ENCODE measurements around the gene PRKN. TPM values are rescaled to one million over a fixed set of nuclear protein-coding genes. Genes with fewer than 3 reads are reported as not detected.
A peak's percentile ranks its signal among the peaks of the same experiment; 100 is the strongest.

The PRKN gene
- total RNA-seq, 1 donor from 2014 or later = 5.9 TPM

DNA sequence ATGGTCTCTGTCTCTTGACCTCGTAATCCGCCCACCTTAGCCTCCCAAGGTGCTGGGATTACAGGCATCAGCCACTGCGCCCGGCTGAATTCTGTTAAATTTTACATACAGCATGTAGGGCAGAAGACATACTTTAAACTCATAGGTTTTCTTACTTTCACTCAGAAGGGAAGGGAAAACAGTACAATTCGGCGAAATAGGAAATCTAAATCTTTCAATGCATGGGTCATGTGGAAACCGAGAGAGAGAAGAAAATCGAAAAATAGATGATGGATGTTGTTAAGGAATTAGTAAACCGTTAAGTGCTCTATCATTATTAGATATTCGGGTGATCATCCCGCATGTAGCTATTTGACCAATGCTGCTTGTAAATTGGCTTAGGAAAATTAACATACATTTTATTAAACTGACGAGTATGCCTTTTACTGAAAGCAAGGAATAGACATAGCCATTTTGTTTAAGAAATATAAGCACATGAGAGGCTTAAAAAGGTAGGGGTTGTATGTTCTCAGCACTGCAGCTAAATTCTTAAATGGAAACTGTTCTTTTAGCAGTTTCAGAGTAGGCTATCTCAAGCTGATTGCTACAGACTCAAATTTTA is 1289.0 kb downstream of the PRKN start:
- DNase-seq = no peak

DNA sequence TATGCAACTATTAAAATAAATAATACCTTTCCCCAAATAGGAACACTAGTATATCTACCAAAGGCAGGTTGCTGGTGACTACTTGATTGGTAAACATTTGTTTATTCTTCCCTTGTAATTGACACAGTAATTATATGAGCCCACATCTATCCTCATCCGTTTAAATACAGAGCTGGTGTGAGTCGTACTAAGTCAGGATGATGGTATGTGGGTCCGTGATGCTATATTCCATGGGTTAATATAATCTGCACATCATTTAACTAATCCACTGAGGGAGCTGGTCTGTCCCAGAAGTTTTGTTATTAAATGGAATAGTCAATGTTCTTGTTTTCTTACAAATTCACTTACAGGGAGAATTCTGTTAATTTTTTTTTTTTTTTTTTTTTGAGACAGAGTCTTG is 1289.7 kb downstream of the PRKN start:
- DNase-seq = no peak

DNA sequence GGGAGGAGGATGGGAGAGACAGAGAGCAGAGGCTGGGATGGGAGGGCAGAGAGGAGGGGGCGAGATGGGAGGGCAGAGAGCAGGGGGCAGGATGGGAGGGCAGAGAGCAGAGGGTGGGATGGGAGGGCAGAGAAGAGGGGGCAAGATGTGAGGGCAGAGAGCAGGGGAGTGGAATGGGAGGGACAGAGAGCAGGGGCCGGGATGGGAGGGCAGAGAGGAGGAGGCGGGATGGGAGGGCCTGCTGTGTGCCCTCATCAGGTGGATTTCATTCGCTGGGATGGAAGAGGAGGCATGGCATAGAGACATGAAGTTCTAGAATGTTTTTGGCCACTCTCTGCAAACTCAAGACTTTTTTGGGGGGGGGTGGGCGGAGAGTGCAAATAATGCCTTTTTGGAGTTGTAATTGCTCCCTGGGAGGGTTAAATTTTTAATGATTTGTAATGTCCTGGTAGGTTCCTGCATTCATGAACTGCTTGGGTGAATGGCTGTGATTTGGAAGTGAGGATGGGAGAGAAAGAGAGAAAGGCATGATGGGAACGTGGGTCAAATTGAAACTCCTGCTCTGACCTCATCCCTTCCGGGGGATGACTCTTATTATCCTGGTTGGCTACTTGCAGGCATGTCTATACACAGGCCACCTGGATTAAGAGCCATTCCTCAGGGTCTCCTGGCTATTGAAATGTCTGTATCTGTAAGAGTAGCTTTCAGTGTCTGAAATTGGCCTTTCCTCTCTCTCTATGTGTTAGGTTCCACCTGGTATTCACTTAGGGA is 1291.3 kb downstream of the PRKN start:
- no peak for DNase-seq

DNA sequence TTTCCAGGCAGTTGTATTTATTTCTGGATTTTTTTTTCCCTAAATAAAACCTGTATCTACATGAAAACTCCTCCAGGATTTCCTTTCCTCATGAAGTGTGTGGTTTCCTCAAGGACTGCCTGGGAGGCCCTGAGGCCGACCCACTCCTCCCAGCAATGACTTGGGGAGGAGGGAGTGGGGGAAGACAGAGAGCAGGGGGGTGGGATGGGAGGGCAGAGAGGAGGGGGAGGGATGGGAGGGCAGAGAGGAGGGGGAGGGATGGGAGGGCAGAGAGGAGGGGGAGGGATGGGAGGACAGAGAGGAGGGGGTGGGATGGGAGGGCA is 1291.9 kb downstream of the PRKN start:
- DNase-seq = no peak

DNA sequence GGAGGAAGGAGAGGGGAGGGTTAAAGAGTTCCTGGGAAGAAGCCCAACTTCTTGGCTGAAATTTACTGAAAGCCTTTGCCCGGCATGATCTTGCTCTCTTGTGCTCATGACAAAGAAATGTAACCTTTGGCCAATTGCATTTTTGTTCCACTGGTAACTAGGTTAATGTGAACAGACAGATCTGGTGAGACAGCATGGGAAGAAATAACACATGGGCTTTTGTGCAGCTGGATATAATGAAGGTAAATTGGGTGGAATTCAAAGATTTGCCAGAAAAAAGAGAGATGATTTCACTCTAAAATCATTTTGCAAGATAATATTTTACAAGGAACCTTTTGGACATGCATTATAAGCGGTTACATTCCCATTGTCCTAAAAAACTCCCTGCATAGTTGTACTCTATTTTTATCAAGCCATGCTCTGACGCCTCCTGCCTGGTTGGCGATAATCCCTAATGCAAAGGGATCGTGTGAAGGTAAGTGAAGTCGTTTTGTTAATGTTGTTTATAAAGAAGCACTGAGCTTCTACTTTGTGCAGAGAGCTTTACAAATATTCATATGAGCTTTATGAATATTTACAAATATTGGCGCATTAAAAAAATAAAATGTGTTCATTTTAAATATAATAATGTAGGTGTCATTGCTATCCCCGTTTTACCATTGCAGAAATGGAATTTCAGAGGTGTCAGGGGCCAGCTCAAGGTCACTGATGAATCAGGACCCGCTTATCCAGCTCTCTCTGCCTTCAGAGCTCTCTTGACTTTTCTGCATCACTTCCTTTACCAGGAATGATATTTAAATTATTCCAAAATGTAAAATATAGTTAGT is 1292.4 kb downstream of the PRKN start:
- no peak for DNase-seq

DNA sequence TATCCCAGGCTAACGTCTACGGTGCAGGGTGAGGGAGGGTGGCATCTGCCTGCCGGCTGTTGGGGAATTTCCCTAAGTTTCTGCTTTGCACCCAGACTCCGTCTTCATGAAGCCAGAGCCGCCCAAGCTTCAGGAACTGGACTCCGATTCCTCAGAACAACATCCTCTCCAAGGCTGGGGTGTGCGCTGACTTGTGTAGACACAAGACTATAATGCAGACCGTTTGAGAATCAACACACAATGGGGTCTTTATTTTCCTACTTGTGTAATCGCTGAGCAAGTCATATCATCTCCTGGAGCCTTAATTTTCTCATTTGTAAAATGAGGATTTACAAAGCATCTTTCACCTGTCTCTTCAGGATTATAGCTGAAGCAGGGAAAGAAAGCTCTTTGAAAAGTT is 1293.2 kb downstream of the PRKN start:
- DNase-seq = peak; percentile 13

DNA sequence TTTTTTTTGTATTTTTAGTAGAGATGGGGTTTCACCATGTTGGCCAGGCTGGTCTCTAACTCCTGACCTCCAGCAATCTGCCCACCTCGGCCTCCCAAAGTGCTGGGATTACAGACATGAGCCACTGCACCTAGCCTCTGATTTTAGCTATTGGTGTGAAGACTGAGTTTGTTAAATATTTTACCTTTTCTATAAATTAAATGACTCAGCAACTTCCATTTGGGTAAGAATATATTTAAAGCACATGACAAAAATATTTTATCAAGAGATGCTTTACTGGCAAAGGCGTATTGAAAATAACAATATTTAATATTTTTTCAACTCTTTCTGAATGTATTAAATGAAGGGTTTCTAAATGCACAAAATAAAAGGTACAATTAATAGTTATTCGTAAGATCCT is 1295.0 kb downstream of the PRKN start:
- DNase-seq = no peak

DNA sequence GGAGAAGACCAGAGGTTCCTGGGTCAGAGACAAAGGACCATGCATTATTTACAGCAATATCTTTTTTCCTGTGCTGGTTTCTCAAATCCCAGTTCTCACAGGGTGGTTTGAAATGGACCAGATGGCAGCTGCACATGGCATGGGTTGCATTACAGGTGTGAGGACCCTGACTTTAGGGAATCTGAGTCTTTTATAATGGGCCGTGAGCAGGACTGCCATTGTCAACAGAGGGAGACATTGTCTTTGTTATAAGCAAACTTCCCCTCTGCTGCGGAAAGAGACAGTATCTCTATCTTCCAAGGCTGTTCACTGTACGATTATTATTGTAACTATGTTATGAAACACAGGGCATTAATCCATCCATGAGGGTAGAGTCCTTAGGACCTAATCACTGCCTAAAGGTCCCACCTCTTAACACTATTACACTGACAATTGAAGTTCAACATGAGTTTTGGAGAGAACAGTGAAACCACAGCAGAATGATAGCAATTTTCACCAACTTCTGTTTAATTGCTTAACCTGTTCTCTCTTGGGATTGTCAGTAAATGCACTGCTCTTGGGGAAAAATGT is 1297.6 kb downstream of the PRKN start:
- no peak for DNase-seq

DNA sequence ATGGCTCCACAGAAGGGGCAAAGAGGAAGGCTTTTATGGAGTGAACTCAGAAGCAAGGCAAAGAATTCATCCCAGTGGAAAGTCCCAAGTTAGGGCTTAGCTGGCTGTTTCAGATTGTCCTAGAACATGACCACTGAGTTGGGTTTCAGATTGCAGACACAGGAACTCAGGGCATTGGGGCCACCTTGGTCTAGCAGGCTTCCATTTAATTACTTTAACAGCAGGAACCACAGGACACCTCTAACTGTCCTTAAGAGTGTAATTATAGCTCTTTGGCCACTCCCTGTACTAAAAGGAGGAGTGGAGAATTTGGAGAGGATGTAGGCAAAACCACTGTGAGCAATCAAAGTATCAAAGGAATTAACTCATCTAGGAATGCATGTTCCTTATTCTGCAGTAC is 1303.1 kb downstream of the PRKN start:
- no peak for DNase-seq

DNA sequence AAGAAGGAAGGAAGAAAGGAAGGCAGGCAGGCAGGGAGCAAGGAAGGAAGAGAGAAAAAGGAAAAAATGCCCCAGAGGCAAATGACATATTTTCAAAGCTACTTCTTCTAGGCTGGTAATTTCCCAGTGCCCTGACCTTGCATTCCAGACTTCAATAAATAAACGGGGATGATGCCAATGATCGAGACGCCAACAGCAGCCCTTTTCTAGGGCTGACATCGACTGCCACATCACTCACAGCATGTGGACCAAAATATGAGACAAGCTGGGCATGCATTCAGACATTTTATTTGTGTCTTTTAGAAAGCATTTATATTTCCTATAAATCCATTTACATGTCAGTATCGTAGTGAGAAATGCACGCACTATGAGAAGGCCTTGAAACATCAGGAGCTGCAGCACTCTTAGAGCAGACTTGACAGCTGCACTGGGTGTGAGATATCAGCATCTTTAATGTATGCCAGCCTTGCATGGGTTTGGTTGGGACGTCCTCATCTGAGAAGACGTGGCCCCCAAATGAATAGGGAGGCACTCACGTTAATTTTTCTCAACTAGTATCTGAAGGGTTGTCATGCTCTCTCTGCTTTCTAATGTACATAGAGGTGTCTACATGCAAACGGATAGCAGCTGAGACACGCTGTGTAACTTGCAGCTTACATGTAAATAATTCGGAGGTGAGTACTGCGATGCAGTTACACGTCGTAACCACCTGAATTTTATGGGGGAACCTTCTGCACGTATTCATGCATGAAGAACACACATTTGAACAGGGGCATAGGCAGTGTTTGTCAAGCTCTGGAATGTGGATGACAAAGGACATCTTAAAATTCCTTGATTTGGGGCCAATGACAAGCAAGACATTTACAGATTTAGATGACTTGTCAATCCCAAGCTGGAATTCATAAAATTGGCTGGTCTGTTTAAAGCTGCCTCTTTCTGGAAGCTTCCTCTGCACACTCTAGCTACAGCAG is 1304.6 kb downstream of the PRKN start:
- DNase-seq = no peak

DNA sequence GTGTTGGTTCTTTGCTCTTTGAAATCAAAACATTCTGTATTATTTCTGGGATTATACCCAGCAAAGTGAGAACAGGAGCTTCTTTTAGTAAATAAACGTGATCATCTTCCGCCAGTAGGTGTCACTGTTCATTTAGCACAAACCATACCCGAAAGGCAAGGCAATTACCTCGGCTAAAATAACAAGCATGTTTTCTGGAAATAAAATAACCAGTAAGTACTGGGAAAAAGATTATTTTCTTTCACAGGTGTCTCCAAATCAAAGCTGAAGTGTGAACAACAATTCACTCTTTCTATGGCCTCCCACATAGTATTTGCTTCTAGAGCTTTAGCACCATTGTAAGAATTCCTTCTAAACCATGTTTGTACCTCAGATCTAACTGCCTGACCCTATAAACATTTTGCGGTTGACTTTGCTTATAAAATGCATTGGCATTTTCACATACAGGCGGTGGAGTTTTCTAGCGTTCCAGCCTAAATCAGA is 1309.1 kb downstream of the PRKN start:
- DNase-seq = peak; percentile 13

DNA sequence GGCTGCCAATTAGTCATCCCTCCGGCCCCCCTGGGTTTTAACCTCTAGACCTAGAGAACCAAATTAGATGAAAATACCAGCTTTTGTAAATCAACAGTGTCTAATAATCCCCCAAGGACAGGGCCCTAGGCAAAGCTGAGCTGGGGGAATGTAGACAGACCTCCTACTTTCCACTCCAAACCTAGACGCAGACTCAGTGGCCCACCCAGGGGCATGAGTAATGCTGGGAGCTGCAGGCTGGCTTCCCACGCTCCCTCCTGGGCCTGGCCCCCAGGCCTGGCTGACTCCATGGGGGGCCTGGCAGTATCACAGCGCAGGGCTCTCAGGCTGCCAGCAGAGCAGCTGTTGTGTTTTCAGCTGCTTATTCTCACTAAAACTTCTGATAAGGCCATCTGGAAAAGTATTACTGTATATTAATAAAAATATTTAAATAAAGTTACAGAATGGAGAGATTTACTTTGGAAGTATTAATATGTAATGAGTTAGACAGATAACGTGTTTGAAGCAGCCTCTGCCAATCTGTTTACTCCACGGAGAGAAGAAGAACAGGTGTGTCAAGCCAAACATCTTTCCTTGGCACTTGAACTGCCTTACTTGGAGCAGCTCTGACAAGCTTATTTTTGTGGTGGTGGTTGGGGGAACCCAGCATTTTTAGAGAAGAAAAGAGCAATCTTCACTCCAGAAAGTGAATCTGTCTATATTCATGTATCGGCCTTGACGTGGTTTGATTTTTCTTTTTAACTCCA is 1309.7 kb downstream of the PRKN start:
- no peak for DNase-seq

DNA sequence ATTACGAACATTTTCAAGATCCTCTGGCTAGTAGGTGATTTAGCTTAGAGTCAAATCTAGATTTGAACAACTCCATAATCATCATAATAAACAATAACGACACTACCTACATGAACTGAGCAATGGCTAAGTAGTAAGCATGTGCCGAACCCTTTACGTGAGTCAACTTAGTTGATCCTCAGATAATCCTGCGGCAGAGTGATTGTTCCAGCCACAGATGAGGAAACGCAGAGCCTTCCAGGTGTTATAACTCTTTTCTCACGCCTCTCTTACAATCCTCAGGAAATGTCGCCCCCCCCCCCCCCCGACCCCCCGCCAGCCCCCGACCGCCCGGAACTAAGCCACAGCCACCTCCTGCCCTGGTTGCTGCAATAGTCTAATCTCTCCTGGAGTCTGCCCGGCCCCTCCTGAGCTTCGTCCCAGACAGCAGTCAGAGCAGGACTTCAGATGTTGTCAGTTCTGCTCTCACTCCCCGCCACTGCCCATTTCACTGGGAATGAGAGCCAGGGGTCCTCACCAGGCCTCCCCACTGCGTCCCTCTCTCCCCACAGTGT is 1312.2 kb downstream of the PRKN start:
- no peak for DNase-seq

DNA sequence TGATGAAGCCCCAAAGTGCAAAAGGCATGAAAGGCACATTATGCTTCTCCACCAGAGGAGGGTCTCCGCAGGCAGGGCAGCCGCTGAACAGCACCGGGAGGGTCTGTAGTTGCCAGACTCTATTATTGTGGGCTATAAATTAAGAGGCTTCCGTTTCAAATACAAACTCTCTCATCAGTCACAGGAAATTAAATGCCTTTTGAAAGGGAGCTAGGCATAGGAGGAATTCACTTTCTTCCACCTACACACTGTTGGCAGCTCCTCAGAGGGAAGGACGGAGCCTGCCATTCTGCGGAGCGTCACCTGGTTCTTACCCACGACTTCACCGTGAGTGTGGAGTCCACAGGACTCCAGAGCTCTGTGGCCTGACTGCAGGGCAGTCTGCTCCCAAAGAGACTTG is 1312.9 kb downstream of the PRKN start:
- no peak for DNase-seq

DNA sequence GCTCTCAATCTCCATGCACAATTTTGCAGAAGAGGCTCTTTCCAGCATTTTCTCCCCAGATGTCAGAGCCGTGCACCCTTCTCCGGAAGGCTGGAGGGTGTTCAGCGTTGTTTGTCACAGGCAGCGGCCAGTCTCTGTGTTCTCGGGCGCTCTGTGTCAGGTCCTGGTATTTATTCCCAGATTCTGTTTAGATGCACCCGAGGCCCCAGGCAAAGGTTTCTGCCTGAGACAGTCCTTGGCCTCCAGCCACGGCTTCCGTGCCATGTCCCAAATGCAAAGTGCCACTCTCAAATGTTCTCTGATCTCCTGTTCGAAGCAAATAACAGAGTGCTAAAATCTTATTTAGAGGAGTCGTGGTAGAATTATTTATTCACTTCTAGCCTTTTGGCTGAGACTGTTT is 1313.4 kb downstream of the PRKN start:
- no peak for DNase-seq

DNA sequence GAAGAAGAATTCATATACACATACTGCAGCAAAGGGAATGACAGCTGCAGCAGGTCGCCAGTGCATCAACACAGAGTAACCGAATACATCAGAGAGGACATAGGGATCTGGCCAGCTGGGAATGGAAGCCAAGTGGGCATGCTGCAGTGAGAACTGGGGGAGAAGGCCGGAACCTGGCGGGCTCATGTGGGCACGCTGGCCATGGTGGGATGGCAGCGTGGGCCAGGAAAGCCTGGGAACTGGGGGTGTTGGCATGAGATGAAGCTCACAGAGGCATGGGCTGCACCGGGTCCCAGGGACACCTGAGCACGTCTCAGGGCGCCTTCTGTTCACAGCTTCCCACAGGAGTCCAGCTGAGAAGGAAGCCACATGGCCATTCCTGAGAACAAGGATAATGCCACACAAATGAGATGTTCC is 1314.2 kb downstream of the PRKN start:
- no peak for DNase-seq

DNA sequence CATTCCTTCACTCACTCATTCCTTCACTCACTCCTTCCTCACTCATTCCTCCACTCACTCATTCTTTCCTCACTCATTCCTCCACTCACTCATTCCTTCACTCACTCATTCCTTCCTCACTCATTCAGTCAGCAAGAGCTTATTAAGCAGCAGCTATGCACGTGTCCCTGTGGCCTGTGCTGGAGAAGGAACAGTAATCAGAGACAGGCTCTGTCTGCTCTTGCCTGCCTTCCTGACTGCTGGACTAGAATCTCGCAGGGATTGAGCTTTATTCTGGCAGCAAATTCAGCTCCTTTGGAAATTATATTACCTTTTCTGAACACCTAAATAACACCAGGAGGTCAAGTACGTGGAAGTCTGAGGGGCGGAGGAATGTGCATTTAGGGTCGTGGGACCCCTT is 1314.8 kb downstream of the PRKN start:
- DNase-seq = no peak

DNA sequence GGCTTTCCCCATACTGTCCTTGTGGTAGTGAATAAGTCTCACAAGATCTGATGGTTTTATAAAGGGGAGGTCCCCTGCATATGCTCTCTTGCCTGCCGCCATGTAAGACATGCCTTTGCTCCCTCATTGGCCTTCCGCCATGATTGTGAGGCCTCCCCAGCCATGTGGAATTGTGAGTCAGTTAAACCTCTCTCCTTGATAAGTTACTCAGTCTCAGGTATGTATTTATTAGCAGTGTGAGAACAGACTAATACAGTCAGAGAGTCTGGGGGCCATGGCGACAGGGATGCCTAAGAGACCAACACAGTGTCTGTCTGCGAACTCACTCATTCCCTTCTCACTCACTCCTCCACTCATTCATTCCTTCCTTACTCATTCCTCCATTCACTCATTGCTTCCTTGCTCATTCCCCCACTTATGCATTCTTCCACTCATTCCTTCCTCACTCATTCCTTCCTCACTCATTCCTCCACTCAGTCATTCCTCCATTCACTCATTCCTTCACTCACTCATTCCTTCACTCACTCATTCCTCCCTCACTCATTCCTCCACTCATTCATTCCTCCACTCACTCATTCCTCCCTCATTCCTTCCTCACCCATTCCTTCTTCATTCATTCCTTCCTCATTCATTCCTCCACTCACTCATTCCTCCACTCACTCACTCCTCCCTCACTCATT is 1316.2 kb downstream of the PRKN start:
- DNase-seq = no peak

DNA sequence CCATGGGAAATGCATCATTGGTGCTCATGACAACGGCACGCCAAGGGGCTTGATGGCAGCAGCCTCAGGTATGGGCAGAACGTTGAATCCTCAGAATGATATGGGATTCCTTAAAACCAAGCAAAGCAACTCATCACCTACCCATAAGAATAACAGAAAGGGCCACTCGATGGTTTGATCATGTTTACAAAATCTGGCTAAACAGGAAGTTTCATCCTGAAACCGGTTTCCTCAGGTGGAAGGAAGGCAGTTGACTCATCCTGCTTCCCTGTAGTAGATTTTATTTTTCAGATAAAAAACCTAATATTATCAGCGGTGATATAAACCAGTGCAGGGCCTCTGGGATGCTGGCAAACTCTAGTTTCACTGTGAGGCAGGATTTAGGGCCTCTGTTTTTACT is 1316.8 kb downstream of the PRKN start:
- DNase-seq = no peak

DNA sequence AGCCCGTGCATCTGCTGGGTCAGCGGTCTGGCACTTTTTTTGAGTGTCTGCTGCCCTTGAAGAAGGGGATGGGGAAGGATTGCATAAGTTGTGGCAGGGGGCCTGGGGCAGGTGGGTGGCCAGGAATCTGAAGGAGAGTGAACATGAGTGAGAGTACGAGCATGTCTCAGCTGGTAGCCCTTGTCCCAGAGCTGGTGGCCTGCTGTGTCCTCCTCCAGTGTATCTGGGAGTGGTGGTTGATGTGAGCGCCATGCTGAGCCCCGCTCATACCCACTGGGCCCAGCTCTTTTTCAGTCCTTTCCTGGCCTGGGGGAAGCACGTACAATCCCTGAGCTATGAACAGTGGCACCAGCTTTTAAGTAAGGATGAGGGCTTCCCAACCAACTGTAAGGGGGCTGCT is 1317.5 kb downstream of the PRKN start:
- DNase-seq = no peak

Measured in occipital lobe (tissue), 2 donors.